Ishikawa (cell line): ENCODE data around the gene FRMD4B.

Experiments
- CEBPB ChIP-seq: IDR thresholded peaks from 2 replicates; pipeline ENCODE4 v1.6.1; 2012
- CREB1 ChIP-seq: IDR thresholded peaks from 2 replicates; pipeline ENCODE4 v1.6.1; 2012; ENCODE audit warnings: low read depth
- EGR1 ChIP-seq: IDR thresholded peaks from 2 replicates; pipeline ENCODE4 v1.6.1; 2012
- EP300 ChIP-seq: IDR thresholded peaks from 2 replicates; pipeline ENCODE4 v1.6.1; 2012; ENCODE audit warnings: borderline replicate concordance
- FOXM1 ChIP-seq: IDR thresholded peaks from 2 replicates; pipeline ENCODE4 v1.6.1; 2012; ENCODE audit warnings: low read depth, borderline replicate concordance
- NFIC ChIP-seq: IDR thresholded peaks from 2 replicates; pipeline ENCODE4 v1.6.1; 2012
- RAD21 ChIP-seq: IDR thresholded peaks from 2 replicates; pipeline ENCODE4 v1.6.1; 2012; ENCODE audit warnings: low read depth
- TAF1 ChIP-seq: IDR thresholded peaks from 2 replicates; pipeline ENCODE4 v1.6.1; 2012; ENCODE audit warnings: low read depth, mild to moderate bottlenecking
- TCF12 ChIP-seq: IDR thresholded peaks from 2 replicates; pipeline ENCODE4 v1.6.1; 2012; ENCODE audit warnings: low read depth
- TEAD4 ChIP-seq: IDR thresholded peaks from 2 replicates; pipeline ENCODE4 v1.6.1; 2012
- YY1 ChIP-seq: IDR thresholded peaks from 2 replicates; pipeline ENCODE4 v1.6.1; 2012; ENCODE audit warnings: low read depth
- ZBTB7A ChIP-seq: IDR thresholded peaks from 2 replicates; pipeline ENCODE4 v1.6.1; 2012; ENCODE audit warnings: low read depth
- TF ChIP-seq, protein P1 (sequence below): IDR thresholded peaks from 2 replicates; pipeline ENCODE4 v1.6.1; 2012
- TF ChIP-seq, protein P2 (sequence below): IDR thresholded peaks from 2 replicates; pipeline ENCODE4 v1.6.1; 2012; ENCODE audit warnings: low read depth, mild to moderate bottlenecking
- TF ChIP-seq, protein P3 (sequence below): IDR thresholded peaks from 2 replicates; pipeline ENCODE4 v1.6.1; 2012

FRMD4B gene

DNA sequence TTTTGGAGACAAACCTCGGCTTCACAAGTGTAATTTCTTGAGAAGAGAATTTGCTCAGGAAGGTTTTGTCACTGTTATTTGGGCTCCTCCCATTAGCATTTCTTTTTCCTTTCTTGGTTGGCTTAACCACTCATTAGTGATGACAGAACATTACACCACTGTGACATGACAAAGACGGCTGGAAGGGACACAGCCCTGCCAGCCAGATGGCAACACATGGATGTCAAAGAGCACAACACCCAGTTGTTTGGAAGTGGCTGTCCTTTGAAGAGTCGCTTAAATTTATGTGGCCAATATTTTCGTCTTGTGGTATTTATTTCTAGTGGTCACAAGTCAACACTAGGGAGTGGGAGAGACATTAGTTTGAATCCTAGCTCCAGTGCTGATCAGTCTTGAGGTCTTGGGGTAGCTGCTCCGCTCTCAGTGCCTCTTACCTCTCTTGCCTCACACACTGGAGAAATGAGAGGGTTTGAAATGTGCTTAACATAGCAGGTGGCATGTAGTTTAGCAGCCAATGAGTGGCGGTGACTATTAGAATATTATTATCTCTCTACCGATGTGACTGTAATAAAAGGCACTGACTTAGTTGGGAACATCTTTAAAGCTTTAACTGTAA lies 92.8 kb downstream of the FRMD4B start:
- no peak for TF ChIP-seq CEBPB
- TF ChIP-seq, protein P1, sequence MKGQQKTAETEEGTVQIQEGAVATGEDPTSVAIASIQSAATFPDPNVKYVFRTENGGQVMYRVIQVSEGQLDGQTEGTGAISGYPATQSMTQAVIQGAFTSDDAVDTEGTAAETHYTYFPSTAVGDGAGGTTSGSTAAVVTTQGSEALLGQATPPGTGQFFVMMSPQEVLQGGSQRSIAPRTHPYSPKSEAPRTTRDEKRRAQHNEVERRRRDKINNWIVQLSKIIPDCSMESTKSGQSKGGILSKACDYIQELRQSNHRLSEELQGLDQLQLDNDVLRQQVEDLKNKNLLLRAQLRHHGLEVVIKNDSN = no peak
- no peak for TF ChIP-seq YY1

DNA sequence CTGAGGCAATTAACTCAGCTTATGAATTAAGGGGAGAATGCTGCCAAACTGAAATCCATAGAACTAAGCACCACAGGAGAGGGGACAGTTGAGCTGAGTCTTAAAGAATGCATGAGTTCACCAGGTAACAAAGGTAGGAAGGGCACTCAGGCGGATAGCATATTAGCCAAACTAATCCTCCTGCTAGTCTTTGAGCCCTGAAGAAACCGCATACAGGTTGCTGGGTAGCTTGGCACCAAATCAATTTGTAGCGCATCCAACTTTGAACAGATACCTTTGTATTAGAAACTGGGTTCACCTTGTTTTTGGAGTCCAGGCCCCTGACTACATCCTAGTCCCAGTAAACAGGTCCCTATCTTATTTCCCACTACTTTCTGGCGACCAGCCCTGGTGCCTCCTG lies 93.7 kb downstream of the FRMD4B start:
- TF ChIP-seq EGR1 (no peak), FOXM1 (peak; percentile 44; the same call in 1 of the 2 replicates), NFIC (peak; percentile 80), EP300 (peak; percentile 63), TCF12 (peak; percentile 73), TEAD4 (peak; percentile 41; the same call in 1 of the 2 replicates)

DNA sequence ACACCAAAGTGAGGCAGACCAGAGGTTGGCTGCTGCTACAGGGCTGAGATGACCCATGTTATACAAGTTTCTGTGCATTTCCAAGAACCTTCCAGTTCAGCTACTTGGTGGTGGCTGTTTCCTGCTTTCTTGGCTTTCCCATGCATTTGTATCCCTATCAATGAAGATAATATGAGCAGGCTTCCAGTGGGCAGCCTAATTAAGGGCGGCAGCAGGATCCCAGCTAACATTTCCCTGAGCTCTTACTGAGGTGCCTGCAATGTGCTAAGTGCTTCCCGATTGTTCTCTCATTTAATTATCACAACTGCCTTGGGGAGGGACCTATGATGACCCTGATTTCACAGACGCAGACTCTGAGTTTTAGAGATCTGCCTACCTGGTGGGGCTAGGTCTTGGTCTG lies 95.5 kb downstream of the FRMD4B start:
- TF ChIP-seq CREB1 (no peak), EP300 (no peak), TEAD4 (no peak), CEBPB (no peak), EGR1 (no peak), FOXM1 (no peak), TCF12 (no peak), NFIC (no peak), ZBTB7A (no peak), YY1 (no peak), TAF1 (no peak), RAD21 (no peak)
- TF ChIP-seq, protein P1 = no peak
- TF ChIP-seq, protein P2, sequence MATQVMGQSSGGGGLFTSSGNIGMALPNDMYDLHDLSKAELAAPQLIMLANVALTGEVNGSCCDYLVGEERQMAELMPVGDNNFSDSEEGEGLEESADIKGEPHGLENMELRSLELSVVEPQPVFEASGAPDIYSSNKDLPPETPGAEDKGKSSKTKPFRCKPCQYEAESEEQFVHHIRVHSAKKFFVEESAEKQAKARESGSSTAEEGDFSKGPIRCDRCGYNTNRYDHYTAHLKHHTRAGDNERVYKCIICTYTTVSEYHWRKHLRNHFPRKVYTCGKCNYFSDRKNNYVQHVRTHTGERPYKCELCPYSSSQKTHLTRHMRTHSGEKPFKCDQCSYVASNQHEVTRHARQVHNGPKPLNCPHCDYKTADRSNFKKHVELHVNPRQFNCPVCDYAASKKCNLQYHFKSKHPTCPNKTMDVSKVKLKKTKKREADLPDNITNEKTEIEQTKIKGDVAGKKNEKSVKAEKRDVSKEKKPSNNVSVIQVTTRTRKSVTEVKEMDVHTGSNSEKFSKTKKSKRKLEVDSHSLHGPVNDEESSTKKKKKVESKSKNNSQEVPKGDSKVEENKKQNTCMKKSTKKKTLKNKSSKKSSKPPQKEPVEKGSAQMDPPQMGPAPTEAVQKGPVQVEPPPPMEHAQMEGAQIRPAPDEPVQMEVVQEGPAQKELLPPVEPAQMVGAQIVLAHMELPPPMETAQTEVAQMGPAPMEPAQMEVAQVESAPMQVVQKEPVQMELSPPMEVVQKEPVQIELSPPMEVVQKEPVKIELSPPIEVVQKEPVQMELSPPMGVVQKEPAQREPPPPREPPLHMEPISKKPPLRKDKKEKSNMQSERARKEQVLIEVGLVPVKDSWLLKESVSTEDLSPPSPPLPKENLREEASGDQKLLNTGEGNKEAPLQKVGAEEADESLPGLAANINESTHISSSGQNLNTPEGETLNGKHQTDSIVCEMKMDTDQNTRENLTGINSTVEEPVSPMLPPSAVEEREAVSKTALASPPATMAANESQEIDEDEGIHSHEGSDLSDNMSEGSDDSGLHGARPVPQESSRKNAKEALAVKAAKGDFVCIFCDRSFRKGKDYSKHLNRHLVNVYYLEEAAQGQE = no peak
- TF ChIP-seq, protein P3, sequence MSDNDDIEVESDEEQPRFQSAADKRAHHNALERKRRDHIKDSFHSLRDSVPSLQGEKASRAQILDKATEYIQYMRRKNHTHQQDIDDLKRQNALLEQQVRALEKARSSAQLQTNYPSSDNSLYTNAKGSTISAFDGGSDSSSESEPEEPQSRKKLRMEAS = no peak

DNA sequence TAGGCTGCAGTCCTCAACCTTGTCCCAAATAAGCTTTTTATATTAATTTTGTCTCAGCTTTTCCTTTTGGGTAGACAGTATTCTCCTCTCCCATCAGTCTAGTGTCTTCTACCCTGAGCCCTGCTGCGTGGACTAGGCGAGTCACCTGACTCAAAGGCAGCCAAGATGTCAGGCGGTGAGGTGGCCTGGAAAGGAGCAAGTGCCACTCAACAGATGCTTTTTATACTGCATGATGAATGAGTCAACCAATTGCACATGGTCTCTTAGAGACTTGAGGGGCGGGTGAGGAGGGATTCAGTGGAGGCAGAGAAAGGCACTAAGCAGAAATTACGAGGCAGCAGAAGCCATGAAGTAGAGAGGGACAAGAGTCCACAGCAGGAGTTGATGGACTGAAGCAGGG lies 95.9 kb downstream of the FRMD4B start:
- no peak for TF ChIP-seq ZBTB7A
- no peak for TF ChIP-seq YY1
- no peak for TF ChIP-seq NFIC
- TF ChIP-seq RAD21 = no peak
- TF ChIP-seq, protein P2 = no peak
- TF ChIP-seq, protein P1 = no peak

DNA sequence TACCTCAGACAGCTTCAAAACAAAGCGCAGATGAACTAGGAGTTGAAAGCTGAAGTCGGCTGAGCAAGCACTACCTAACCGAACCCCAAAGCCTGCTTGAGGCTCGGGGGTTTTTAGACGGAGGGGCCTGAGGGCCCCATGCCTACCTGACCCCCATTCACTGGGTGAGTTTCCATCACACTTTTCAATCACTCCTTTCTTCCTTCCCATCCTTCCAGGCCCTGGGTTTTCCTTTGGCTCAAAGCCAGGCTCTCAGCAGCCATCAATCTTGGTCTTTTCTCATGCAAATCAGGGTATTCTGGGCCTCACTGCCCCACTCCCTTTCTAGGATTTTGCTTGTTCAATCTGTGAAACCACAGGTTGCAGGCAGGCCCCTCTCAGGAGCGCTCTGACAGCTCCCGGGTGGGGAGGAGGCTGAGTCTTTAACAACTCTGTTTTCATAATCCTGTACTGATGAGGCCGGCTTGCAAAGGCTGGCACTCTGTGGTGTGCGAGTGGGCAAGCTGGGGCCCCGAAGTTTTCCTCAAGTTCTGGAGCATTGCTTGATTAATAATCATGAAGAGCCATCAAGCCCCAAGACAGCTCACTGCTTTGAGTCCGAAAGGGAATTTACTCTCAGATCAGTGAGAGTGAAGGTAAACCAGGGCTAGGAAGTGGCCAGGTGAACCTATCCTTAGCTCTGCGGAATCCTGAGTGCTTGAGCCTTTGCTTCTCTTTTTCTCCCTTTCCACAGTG lies 97.6 kb downstream of the FRMD4B start:
- TF ChIP-seq TAF1 (no peak), NFIC (peak; percentile 54), YY1 (no peak), TCF12 (no peak)
- TF ChIP-seq, protein P2 = no peak
